ENCODE results near the gene TSKU.

DNA sequence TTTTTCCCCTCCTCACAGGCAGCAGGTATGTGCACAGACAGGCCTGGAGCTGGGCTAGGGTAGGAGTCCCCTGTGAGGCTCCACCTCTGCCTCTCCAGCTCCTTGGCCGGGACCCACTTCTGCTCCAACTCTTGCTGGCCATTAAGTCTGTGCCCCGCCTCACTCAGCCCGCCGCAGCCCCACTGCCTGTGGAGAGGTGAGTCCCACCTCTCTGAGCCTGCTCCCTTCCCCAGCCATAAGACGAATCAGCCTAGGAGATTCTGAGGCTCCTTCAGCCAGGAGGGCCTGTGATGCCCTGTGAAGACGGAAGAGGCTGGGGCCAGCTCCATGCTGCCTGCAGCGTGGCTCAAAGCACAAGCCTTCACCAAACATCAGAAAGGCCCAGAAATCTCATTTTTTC, 23.0 kb downstream of the TSKU start:
- TF ChIP-seq, protein P1, sequence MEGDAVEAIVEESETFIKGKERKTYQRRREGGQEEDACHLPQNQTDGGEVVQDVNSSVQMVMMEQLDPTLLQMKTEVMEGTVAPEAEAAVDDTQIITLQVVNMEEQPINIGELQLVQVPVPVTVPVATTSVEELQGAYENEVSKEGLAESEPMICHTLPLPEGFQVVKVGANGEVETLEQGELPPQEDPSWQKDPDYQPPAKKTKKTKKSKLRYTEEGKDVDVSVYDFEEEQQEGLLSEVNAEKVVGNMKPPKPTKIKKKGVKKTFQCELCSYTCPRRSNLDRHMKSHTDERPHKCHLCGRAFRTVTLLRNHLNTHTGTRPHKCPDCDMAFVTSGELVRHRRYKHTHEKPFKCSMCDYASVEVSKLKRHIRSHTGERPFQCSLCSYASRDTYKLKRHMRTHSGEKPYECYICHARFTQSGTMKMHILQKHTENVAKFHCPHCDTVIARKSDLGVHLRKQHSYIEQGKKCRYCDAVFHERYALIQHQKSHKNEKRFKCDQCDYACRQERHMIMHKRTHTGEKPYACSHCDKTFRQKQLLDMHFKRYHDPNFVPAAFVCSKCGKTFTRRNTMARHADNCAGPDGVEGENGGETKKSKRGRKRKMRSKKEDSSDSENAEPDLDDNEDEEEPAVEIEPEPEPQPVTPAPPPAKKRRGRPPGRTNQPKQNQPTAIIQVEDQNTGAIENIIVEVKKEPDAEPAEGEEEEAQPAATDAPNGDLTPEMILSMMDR (IDR thresholded peaks at IDR 0.05) = no peak
- no peak for TF ChIP-seq POLR2AphosphoS5 (IDR thresholded peaks at IDR 0.05)

Measured in transverse colon (tissue), 4 donors.